ENCODE results near the gene NDUFS1.

NDUFS1 gene

DNA sequence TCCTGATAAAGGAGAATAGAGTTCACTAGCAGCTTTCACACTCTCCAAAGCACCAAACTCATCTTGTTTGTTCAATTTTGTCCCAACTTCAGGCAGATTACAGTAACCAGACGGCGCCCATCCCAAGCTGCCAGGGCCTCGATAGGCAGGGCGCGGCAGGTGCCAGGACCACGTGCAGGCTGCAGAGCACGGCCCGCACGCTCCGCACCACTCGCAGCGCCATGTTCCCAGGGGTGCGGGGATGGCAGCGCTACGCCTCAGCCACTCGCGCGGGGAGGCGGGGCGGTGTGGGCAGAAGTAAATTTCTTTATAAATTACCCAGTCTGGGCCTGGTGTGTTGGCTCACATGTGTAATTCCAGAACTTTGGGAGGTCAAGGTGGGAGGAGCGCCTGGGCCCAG lies 43.0 kb downstream of the NDUFS1 start:
- in situ Hi-C loops (cut with MboI; ENCODE audit: low sequenced_read_pairs, unreplicated experiment) = no loop called here
- no peak for DNase-seq (ENCODE audit: low spot score)
- TF ChIP-seq, protein P1, sequence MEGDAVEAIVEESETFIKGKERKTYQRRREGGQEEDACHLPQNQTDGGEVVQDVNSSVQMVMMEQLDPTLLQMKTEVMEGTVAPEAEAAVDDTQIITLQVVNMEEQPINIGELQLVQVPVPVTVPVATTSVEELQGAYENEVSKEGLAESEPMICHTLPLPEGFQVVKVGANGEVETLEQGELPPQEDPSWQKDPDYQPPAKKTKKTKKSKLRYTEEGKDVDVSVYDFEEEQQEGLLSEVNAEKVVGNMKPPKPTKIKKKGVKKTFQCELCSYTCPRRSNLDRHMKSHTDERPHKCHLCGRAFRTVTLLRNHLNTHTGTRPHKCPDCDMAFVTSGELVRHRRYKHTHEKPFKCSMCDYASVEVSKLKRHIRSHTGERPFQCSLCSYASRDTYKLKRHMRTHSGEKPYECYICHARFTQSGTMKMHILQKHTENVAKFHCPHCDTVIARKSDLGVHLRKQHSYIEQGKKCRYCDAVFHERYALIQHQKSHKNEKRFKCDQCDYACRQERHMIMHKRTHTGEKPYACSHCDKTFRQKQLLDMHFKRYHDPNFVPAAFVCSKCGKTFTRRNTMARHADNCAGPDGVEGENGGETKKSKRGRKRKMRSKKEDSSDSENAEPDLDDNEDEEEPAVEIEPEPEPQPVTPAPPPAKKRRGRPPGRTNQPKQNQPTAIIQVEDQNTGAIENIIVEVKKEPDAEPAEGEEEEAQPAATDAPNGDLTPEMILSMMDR (IDR thresholded peaks at IDR 0.05; ENCODE audit: borderline replicate concordance, control extremely low read depth, extremely low read depth, insufficient read depth, missing control alignments) = no peak

DNA sequence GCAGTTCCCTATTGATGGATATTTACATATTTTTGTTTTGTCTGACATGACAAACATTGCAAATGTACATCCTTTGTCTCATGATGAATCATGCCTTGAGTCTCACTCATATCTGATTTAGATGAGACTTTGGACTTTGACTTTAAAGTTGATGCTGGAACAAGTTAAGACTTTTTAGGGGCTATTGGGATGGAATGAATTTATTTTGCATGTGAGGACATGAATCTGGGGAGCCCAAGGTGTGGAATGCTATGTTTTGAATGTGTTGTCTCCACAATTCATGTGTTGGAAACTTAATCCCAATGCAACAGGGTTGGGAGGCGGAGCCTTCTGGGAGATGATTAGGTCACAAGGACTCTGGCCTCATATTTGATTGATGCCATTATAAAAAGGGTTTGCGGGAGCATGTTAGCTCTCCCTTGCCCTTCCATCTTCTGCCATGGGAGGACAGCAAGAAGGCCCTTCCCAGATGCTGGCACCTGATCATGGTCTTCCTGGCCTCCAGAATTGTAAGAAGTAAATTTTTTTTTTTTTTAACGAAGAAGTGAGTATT lies 44.1 kb downstream of the NDUFS1 start:
- no peak for DNase-seq (ENCODE audit: low spot score)
- in situ Hi-C loops (cut with MboI; ENCODE audit: low sequenced_read_pairs, unreplicated experiment) = no loop called here
- TF ChIP-seq, protein P1 (IDR thresholded peaks at IDR 0.05; ENCODE audit: borderline replicate concordance, control extremely low read depth, extremely low read depth, insufficient read depth, missing control alignments) = no peak

- DNase-seq (ENCODE audit: low spot score) = no peak
- TF ChIP-seq, protein P1 (IDR thresholded peaks at IDR 0.05; ENCODE audit: borderline replicate concordance, control extremely low read depth, extremely low read depth, insufficient read depth, missing control alignments) = no peak
- in situ Hi-C loops (cut with MboI; ENCODE audit: low sequenced_read_pairs, unreplicated experiment) = no loop called here
These were observed 46.2 kb downstream of the NDUFS1 start for GRCh38 chr2:206112846-206113547.

DNA sequence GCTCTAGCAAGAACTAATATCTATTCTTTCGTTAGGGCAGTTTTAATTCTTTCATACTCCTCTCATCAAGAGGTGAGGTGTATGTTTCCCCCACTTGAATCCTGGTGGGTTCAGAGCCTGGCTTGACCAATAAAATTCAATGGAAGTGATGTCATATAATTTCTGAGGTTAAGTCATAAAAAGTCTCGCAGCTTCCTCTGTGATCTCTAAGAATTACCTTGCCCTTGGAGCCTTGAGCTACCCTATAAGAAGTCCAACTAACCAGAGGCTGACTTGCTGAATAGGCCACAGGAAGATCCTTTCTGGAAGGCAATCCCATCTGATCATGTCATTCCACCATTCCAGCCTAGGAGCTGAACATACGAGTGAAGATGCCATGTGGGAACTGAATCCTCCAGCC lies 47.1 kb downstream of the NDUFS1 start:
- no peak for DNase-seq (ENCODE audit: low spot score)
- in situ Hi-C loops (cut with MboI; ENCODE audit: low sequenced_read_pairs, unreplicated experiment) = no loop called here
- TF ChIP-seq, protein P1 (IDR thresholded peaks at IDR 0.05; ENCODE audit: borderline replicate concordance, control extremely low read depth, extremely low read depth, insufficient read depth, missing control alignments) = no peak

- TF ChIP-seq, protein P1 (IDR thresholded peaks at IDR 0.05; ENCODE audit: borderline replicate concordance, control extremely low read depth, extremely low read depth, insufficient read depth, missing control alignments) = no peak
These were observed 50.5 kb downstream of the NDUFS1 start for GRCh38 chr2:206108713-206109112.

DNA sequence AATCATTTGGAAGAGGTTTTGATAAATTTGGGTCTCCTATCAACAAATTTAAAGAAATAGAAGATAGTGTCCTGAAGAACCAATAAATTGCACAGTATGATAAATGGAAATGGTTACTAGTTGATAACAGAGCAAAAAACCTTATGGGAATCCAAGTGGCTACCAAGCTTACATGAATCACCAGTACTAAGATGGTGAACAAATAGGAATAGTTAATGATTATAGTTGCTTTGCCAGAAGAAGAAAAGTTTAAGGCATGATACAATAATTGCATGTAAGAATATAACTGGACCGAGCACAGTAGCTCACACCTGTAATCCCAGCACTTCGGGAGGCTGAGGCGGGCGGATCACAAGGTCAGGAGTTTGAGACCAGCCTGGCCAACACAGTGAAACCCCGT lies 53.7 kb downstream of the NDUFS1 start:
- in situ Hi-C loops (cut with MboI; ENCODE audit: low sequenced_read_pairs, unreplicated experiment) = no loop called here
- DNase-seq (ENCODE audit: low spot score) = no peak

More at GRCh38 chr2:206108713-206109112, 50.5 kb downstream of the NDUFS1 start:
- DNase-seq (ENCODE audit: low spot score) = no peak
- in situ Hi-C loops (cut with MboI; ENCODE audit: low sequenced_read_pairs, unreplicated experiment) = no loop called here

More for the DNA sequence above, 53.7 kb downstream of the NDUFS1 start:
- TF ChIP-seq, protein P1 (IDR thresholded peaks at IDR 0.05; ENCODE audit: borderline replicate concordance, control extremely low read depth, extremely low read depth, insufficient read depth, missing control alignments) = no peak

All from GM13976 (cell line).